Adrenal gland (tissue), 5 donors: ENCODE data around the gene SLC1A7.

Experiments
- CTCF ChIP-seq, 6 experiments: fragments of 450-650 bp in 4 of 6; fragments of 200-600 bp in 2 of 6; sonication (generic) in 1 of 6; IDR thresholded peaks; 1 replicate in 5 of 6; 2 replicates in 1 of 6; pipeline versions ENCODE4 v1.5.1 to v1.8.0; 2016 to 2021; ENCODE audit warnings: antibody characterized with exemption in 6 of 6, mild to moderate bottlenecking in 2 of 6, moderate library complexity in 1 of 6
- POLR2A ChIP-seq, 2 donors: fragments of 450-650 bp; IDR thresholded peaks; one replicate each; pipeline ENCODE4 v1.6.1; 2017; ENCODE audit warnings: antibody characterized with exemption in 2 of 2, mild to moderate bottlenecking in 2 of 2, moderate library complexity in 1 of 2
- donor health status: DM: no; HTN: no; CAD: no.

DNA sequence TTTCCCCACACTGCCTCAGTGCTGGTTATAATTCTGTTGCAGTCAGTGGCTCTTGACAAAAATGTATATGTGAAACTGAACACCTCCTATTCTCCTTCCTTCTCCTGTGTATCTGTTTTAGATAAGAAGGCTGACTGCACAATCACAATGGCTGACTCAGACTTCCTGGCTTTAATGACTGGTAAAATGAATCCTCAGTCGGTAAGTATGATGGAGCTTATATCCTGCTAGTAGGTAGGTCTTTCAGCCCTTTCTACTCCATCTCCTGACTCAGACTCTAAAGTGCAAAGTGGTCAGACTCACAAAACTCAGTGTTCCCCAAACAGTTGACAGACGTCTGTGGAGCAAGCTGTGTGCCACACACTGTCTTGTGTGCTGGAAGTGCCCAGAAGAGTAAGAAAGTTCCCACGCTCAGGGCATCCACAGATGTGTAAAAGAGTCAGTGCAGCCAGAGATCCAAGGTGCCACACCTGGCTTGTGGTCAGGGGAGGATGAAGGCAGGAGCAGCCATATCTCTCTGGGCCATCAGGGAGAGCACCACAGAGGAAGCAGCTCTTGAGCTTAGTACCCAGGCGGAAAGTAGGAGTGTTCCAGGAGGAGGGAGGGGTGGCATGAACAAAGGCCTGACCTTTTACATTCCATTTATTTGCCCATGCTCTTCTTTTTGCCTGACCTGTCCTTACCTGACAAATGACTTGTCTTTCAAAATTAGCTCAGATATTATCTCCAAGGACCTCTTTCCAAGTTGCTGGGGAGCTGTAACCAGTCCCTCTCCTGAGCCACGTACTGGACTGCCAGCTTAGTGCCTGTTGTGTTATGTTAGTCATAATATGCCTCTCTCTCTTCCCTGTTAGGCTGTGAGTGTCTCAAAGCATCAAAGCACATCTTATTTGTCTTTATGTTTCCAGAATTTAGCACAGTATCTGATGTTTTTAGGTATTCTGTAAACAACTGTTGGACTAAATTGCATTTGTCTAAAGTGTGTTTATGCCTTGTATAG is 94.4 kb downstream of the SLC1A7 start:
- TF ChIP-seq CTCF (IDR thresholded peaks at IDR 0.05), result no peak
- TF ChIP-seq POLR2A (IDR thresholded peaks at IDR 0.05), result no peak
